Measurements from ENCODE around the gene SLCO3A1. TPM values are rescaled to one million over a fixed set of nuclear protein-coding genes. Genes with fewer than 3 reads are reported as not detected.

The SLCO3A1 gene
- total and polyA plus RNA-seq, 4 donors = 1.6 to 3.6 (median 2.4) TPM

DNA sequence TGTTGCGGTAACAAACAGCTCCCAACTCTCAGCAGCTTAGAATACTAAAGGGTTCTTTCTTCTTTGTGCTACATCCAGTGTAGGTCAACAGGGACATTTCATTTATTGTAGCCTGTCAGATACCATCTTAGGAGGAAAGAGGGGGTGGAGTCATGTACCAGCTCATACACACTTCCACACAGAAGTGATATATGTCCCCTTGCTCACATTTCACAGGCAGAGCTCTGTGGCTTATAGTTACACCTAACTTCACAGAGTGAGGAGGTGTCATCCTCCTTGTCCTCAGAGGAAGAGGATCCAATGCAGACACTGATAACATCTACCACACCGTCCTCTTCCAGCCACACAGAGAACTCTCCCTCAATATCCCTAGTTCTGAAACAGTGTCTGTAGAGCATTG, 247.2 kb downstream of the SLCO3A1 start:
- TF ChIP-seq, protein P1, sequence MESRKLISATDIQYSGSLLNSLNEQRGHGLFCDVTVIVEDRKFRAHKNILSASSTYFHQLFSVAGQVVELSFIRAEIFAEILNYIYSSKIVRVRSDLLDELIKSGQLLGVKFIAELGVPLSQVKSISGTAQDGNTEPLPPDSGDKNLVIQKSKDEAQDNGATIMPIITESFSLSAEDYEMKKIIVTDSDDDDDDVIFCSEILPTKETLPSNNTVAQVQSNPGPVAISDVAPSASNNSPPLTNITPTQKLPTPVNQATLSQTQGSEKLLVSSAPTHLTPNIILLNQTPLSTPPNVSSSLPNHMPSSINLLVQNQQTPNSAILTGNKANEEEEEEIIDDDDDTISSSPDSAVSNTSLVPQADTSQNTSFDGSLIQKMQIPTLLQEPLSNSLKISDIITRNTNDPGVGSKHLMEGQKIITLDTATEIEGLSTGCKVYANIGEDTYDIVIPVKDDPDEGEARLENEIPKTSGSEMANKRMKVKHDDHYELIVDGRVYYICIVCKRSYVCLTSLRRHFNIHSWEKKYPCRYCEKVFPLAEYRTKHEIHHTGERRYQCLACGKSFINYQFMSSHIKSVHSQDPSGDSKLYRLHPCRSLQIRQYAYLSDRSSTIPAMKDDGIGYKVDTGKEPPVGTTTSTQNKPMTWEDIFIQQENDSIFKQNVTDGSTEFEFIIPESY (IDR thresholded peaks at IDR 0.05) = no peak
- TF ChIP-seq, protein P2, sequence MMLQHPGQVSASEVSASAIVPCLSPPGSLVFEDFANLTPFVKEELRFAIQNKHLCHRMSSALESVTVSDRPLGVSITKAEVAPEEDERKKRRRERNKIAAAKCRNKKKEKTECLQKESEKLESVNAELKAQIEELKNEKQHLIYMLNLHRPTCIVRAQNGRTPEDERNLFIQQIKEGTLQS (IDR thresholded peaks at IDR 0.05) = no peak
- no peak for TF ChIP-seq YY1 (IDR thresholded peaks at IDR 0.05)
- TF ChIP-seq FOXA1 (IDR thresholded peaks at IDR 0.05) = no peak
- TF ChIP-seq MAX (IDR thresholded peaks at IDR 0.05) = no peak
- TF ChIP-seq EGR1 (IDR thresholded peaks at IDR 0.05; ENCODE audit: low read depth in 2 of 2) = no peak
- TF ChIP-seq HNF4A (conservative IDR thresholded peaks at IDR 0.05) = no peak
- TF ChIP-seq HNF4G (IDR thresholded peaks at IDR 0.05) = no peak
- Histone ChIP-seq H3K9ac (ENCODE audit: low read depth in 1 of 2, low read length in 2 of 2) (no peak overlapping the region), H3K27ac (ENCODE audit: low read depth in 1 of 2, low read length in 2 of 2) (no peak overlapping the region), H3K4me3 (ENCODE audit: low read depth in 1 of 3, low read length in 3 of 3) (no peak overlapping the region), H3K27me3 (ENCODE audit: control insufficient read depth in 4 of 4, insufficient read depth in 4 of 4, low read length in 3 of 4) (peaks cover 0 to 3% (median 0%) of the 10 kb centered on the region in 4 donors), H3K4me1 (ENCODE audit: control insufficient read depth in 4 of 4, insufficient read depth in 4 of 4, low read length in 3 of 4) (peaks cover 0 to 7% (median 3%) of the 10 kb centered on the region in 4 donors), H3K9me3 (ENCODE audit: control insufficient read depth in 4 of 4, low read length in 3 of 4) (no peaks in the 10 kb centered on the region), H3K36me3 (ENCODE audit: control insufficient read depth in 4 of 4, insufficient read depth in 3 of 4, low read depth in 1 of 4, low read length in 3 of 4) (peaks cover 0 to 2% (median 0%) of the 10 kb centered on the region in 4 donors)
- 92% methylated on average over 2 of the region's 2 CpGs for WGBS
- DNase-seq (ENCODE audit: low spot score) = no peak

DNA sequence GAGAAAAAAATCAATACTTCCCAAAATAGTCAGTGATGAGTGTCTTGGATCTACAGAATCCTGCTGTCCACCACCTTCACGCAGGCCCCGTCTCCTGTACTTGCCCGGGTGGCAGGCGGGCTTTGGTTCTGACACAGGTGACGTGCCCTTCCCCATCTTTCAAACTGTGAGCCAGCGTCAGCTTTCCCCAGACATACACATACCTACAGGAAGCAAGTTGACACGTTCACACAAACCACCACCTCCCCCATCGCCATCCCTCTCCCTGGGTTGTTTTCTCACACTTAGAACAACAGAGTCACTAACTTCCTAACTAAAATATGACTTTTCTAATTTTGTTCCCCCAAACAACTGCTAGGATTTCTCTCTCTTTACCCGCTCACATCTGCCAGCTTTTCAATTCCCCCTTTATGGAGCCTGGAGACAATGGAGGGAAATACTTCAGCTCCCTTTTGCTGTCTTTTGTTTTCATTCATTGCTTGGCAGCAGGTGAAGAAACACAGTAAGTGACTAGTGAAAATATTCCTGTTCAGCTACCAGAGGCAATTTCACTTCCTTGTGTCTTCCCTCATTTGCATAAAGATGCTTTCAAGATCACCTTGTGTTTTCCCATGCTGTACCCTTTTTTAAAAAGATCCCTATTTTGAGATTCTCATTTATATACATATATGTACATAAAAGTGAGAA, 248.3 kb downstream of the SLCO3A1 start:
- no peak for TF ChIP-seq TAF1 (conservative IDR thresholded peaks at IDR 0.05)
- TF ChIP-seq, protein P1 (IDR thresholded peaks at IDR 0.05) = no peak
- no peak for TF ChIP-seq REST (IDR thresholded peaks at IDR 0.05)
- no peak for TF ChIP-seq YY1 (IDR thresholded peaks at IDR 0.05)
- no peak for TF ChIP-seq EGR1 (IDR thresholded peaks at IDR 0.05; ENCODE audit: low read depth in 2 of 2)
- TF ChIP-seq GABPA (IDR thresholded peaks at IDR 0.05 in 1 of 2, conservative IDR thresholded peaks at IDR 0.05 in 1 of 2) = no peak
- no peak for TF ChIP-seq CTCF (IDR thresholded peaks at IDR 0.05; ENCODE audit: low read depth, low read length, missing input control)
- no peak for TF ChIP-seq HNF4G (IDR thresholded peaks at IDR 0.05)
- TF ChIP-seq RAD21 (IDR thresholded peaks at IDR 0.05) = no peak
- TF ChIP-seq HNF4A (conservative IDR thresholded peaks at IDR 0.05) = no peak
- no peak for TF ChIP-seq NR2F2 (IDR thresholded peaks at IDR 0.05)
- TF ChIP-seq FOXA2 (IDR thresholded peaks at IDR 0.05) = no peak
- TF ChIP-seq RXRA (IDR thresholded peaks at IDR 0.05) = no peak
- TF ChIP-seq JUND (IDR thresholded peaks at IDR 0.05) = no peak
- 87% methylated on average over 9 of the region's 9 CpGs for WGBS
- Histone ChIP-seq H3K9ac (ENCODE audit: low read depth in 1 of 2, low read length in 2 of 2) (no peak overlapping the region), H3K9me3 (ENCODE audit: control insufficient read depth in 4 of 4, low read length in 3 of 4) (no peaks in the 10 kb centered on the region), H3K4me1 (ENCODE audit: control insufficient read depth in 4 of 4, insufficient read depth in 4 of 4, low read length in 3 of 4) (peaks cover 0 to 5% (median 3%) of the 10 kb centered on the region in 4 donors), H3K27ac (ENCODE audit: low read depth in 1 of 2, low read length in 2 of 2) (no peak overlapping the region), H3K27me3 (ENCODE audit: control insufficient read depth in 4 of 4, insufficient read depth in 4 of 4, low read length in 3 of 4) (peaks cover 0 to 3% (median 0%) of the 10 kb centered on the region in 4 donors), H3K36me3 (ENCODE audit: control insufficient read depth in 4 of 4, insufficient read depth in 3 of 4, low read depth in 1 of 4, low read length in 3 of 4) (no peaks in the 10 kb centered on the region), H3K4me3 (ENCODE audit: low read depth in 1 of 3, low read length in 3 of 3) (no peak overlapping the region)
- DNase-seq (ENCODE audit: low spot score) = no peak
